GM18505 (cell line): Measurements from ENCODE around the gene SLC1A5.
"Not testable (repeated sequence)": the region's sequence is repeated elsewhere in the genome, so short reads cannot be mapped to it uniquely, and the experiment has no call there.

Experiments
- ATAC-seq: cut with Tn5 transposase; IDR thresholded peaks from one replicate; pipeline ENCODE4 v1.9.1; 2021; ENCODE audit not compliant: unreplicated experiment
- POLR2A ChIP-seq: IDR thresholded peaks from 4 replicates; pipeline ENCODE4 v1.6.1; 2011; ENCODE audit warnings: borderline replicate concordance; ENCODE audit not compliant: insufficient read depth, insufficient read length; ENCODE audit errors: extremely low read depth

Gene SLC1A5

GRCh38 chr19:46788262-46788967, at the start of gene SLC1A5:
SLC1A5 (minus strand) TSS chr19:46788594; CDS start chr19:46787965, 629 bp downstream.
- TF ChIP-seq POLR2A = peak; percentile 100
- peak; percentile 57 for ATAC-seq

- TF ChIP-seq POLR2A = no peak
- no peak for ATAC-seq
These were observed 49.8 kb upstream of the SLC1A5 start for GRCh38 chr19:46838160-46838559.

- TF ChIP-seq POLR2A = no peak
- no peak for ATAC-seq
These were observed 46.6 kb upstream of the SLC1A5 start for GRCh38 chr19:46834984-46835383.

- no peak for TF ChIP-seq POLR2A
- ATAC-seq = no peak
These were observed 45.7 kb upstream of the SLC1A5 start for GRCh38 chr19:46834121-46834520.

GRCh38 chr19:46830864-46831263, 42.5 kb upstream of the SLC1A5 start:
- ATAC-seq = no peak
- TF ChIP-seq POLR2A = no peak

GRCh38 chr19:46828484-46828883, 40.1 kb upstream of the SLC1A5 start:
- ATAC-seq = no peak
- TF ChIP-seq POLR2A = no peak

- TF ChIP-seq POLR2A = no peak
- no peak for ATAC-seq
These were observed 37.3 kb upstream of the SLC1A5 start for GRCh38 chr19:46825731-46826055.

GRCh38 chr19:46824890-46825730, 36.7 kb upstream of the SLC1A5 start:
- ATAC-seq = no peak
- no peak for TF ChIP-seq POLR2A

GRCh38 chr19:46823049-46823448, 34.7 kb upstream of the SLC1A5 start:
- no peak for TF ChIP-seq POLR2A
- ATAC-seq = no peak

GRCh38 chr19:46822410-46822787, 34.0 kb upstream of the SLC1A5 start:
- ATAC-seq = not testable (repeated sequence)

- TF ChIP-seq POLR2A = peak; percentile 70
These were observed 33.4 kb upstream of the SLC1A5 start for GRCh38 chr19:46821512-46822409.

GRCh38 chr19:46818812-46819211, 30.4 kb upstream of the SLC1A5 start:
- no peak for TF ChIP-seq POLR2A
- ATAC-seq = no peak

More at GRCh38 chr19:46821512-46822409, 33.4 kb upstream of the SLC1A5 start:
- no peak for ATAC-seq

- no peak for ATAC-seq
- no peak for TF ChIP-seq POLR2A
These were observed 27.6 kb upstream of the SLC1A5 start for GRCh38 chr19:46815833-46816627.

- ATAC-seq = no peak
- no peak for TF ChIP-seq POLR2A
These were observed 25.5 kb upstream of the SLC1A5 start for GRCh38 chr19:46813839-46814358.
